Fibroblast of villous mesenchyme (primary cell): ENCODE data around the gene NDUFB2. TPM values are rescaled to one million over a fixed set of nuclear protein-coding genes. Genes with fewer than 3 reads are reported as not detected.
"Not testable (repeated sequence)": the region's sequence is repeated elsewhere in the genome, so short reads cannot be mapped to it uniquely, and the experiment has no call there.

Experiments used
- DNase-seq: peaks from one replicate; pipeline ENCODE4 v3.0.0-alpha.2; 2010; ENCODE audit warnings: low read depth
- H3K4me3 ChIP-seq: 2 replicates; pipeline ENCODE4 v1.5.1; 2011; ENCODE audit warnings: low read depth, mild to moderate bottlenecking, low read length
- CTCF ChIP-seq: IDR thresholded peaks from 2 replicates; pipeline ENCODE4 v1.5.1; 2012; ENCODE audit warnings: low read depth, mild to moderate bottlenecking, low read length; ENCODE audit not compliant: insufficient read depth
- total RNA-seq: library from RNA; depleted of rRNA; stranded (reverse); fragments of >200 nt; gene quantifications from 2 replicates; pipeline ENCODE4 v1.2.3, GENCODE V29; 2012

The NDUFB2 gene
- total RNA-seq, 1 donor: 91.1 TPM

GRCh38 chr7:140667476-140667875 is 29.0 kb upstream of the NDUFB2 start:
- no peak for TF ChIP-seq CTCF
- DNase-seq: no peak
- H3K4me3 ChIP-seq: no peak overlapping the region

- no peak for TF ChIP-seq CTCF
- no peak for DNase-seq
- no peak overlapping the region for H3K4me3 ChIP-seq
Measured at GRCh38 chr7:140668641-140669040, 27.9 kb upstream of the NDUFB2 start.

- DNase-seq: no peak
- no peak overlapping the region for H3K4me3 ChIP-seq
- no peak for TF ChIP-seq CTCF
Measured at GRCh38 chr7:140669352-140669751, 27.2 kb upstream of the NDUFB2 start.

- H3K4me3 ChIP-seq, DNase-seq: not testable (repeated sequence)
Measured at GRCh38 chr7:140669862-140670261, 26.6 kb upstream of the NDUFB2 start.

GRCh38 chr7:140670343-140670935 is 26.1 kb upstream of the NDUFB2 start:
- TF ChIP-seq CTCF: no peak
- no peak overlapping the region for H3K4me3 ChIP-seq
- no peak for DNase-seq

GRCh38 chr7:140671966-140672365 is 24.5 kb upstream of the NDUFB2 start:
- no peak for TF ChIP-seq CTCF
- DNase-seq: no peak
- H3K4me3 ChIP-seq: no peak overlapping the region

- TF ChIP-seq CTCF: no peak
- peak; percentile 8 for DNase-seq
- H3K4me3 ChIP-seq: peak within 1 kb of the TSS; percentile 71
Measured at GRCh38 chr7:140672382-140673062, 24.0 kb upstream of the NDUFB2 start, which contains the start of gene ADCK2. Gene ADCK2 (plus strand): TSS chr7:140672945. CDS start chr7:140673331, 386 bp downstream.
